ENCODE measurements around the gene ZCCHC7.

DNA sequence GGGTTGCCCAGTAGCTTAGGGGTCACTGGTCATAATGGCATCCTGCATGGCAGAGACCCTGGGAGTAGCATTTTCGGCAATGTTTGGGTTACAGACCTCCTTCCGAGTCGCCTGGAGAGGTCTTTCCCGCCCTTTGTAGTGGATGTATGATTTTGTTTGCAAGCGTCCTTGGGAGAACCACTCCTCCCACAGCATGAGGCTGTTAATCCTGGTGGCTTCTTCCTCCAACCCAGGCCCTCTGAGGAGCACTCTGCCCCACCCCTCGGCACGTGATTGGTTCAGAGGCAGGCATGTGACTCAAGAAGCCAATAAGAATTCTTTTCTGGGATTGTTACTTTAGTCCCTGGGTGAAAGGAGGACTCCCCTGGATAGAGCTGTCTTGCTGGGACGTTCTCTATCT is 271.9 kb downstream of the ZCCHC7 start:
- TF ChIP-seq, protein P1, sequence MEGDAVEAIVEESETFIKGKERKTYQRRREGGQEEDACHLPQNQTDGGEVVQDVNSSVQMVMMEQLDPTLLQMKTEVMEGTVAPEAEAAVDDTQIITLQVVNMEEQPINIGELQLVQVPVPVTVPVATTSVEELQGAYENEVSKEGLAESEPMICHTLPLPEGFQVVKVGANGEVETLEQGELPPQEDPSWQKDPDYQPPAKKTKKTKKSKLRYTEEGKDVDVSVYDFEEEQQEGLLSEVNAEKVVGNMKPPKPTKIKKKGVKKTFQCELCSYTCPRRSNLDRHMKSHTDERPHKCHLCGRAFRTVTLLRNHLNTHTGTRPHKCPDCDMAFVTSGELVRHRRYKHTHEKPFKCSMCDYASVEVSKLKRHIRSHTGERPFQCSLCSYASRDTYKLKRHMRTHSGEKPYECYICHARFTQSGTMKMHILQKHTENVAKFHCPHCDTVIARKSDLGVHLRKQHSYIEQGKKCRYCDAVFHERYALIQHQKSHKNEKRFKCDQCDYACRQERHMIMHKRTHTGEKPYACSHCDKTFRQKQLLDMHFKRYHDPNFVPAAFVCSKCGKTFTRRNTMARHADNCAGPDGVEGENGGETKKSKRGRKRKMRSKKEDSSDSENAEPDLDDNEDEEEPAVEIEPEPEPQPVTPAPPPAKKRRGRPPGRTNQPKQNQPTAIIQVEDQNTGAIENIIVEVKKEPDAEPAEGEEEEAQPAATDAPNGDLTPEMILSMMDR (IDR thresholded peaks at IDR 0.05) = no peak
- no peak for TF ChIP-seq POLR2A (IDR thresholded peaks at IDR 0.05)

Data from thyroid gland (tissue), 4 donors.